GM15510 (cell line): ENCODE measurements around the gene PLCXD3.

Source experiments
- POLR2A ChIP-seq: IDR thresholded peaks from 3 replicates; pipeline ENCODE4 v1.6.1; 2011; ENCODE audit warnings: borderline replicate concordance; ENCODE audit not compliant: insufficient read length; ENCODE audit errors: extremely low read depth

PLCXD3 gene

GRCh38 chr5:41510176-41510831 lies at the start of gene PLCXD3:
PLCXD3 (minus strand) TSS chr5:41510601; CDS start chr5:41510526, 75 bp downstream.
- no peak for TF ChIP-seq POLR2A

- no peak for TF ChIP-seq POLR2A
These were observed 48.8 kb upstream of the PLCXD3 start for GRCh38 chr5:41559184-41559583.

- no peak for TF ChIP-seq POLR2A
These were observed 47.9 kb upstream of the PLCXD3 start for GRCh38 chr5:41558295-41558694.

GRCh38 chr5:41547991-41548390 lies 37.6 kb upstream of the PLCXD3 start:
- no peak for TF ChIP-seq POLR2A

- no peak for TF ChIP-seq POLR2A
These were observed 31.8 kb upstream of the PLCXD3 start for GRCh38 chr5:41542183-41542582.

- no peak for TF ChIP-seq POLR2A
These were observed 29.1 kb upstream of the PLCXD3 start for GRCh38 chr5:41539454-41539853.

GRCh38 chr5:41537581-41537980 lies 27.2 kb upstream of the PLCXD3 start:
- no peak for TF ChIP-seq POLR2A

- TF ChIP-seq POLR2A: no peak
These were observed 22.1 kb upstream of the PLCXD3 start for GRCh38 chr5:41532485-41532884.

GRCh38 chr5:41527201-41527779 lies 16.9 kb upstream of the PLCXD3 start:
- TF ChIP-seq POLR2A: no peak

GRCh38 chr5:41526699-41527098 lies 16.3 kb upstream of the PLCXD3 start:
- TF ChIP-seq POLR2A: no peak

GRCh38 chr5:41524174-41524573 lies 13.8 kb upstream of the PLCXD3 start:
- no peak for TF ChIP-seq POLR2A

- no peak for TF ChIP-seq POLR2A
These were observed 11.9 kb upstream of the PLCXD3 start for GRCh38 chr5:41522193-41522786.

GRCh38 chr5:41519801-41520200 lies 9.4 kb upstream of the PLCXD3 start:
- no peak for TF ChIP-seq POLR2A

- TF ChIP-seq POLR2A: no peak
These were observed 7.5 kb upstream of the PLCXD3 start for GRCh38 chr5:41517909-41518308.

GRCh38 chr5:41511241-41511640 lies 840 bp upstream of the PLCXD3 start:
- no peak for TF ChIP-seq POLR2A

- no peak for TF ChIP-seq POLR2A
These were observed 814 bp downstream of the PLCXD3 start for GRCh38 chr5:41509399-41510175.

GRCh38 chr5:41508696-41509398 lies 1.6 kb downstream of the PLCXD3 start:
- TF ChIP-seq POLR2A: no peak
